Measurements from ENCODE around the gene HIPK2. TPM values are rescaled to one million over a fixed set of nuclear protein-coding genes. Genes with fewer than 3 reads are reported as not detected.

The HIPK2 gene
- total and polyA plus RNA-seq, 10 of the 15 experiments (the other 5 are each of a cell fraction or from before 2014, with no cell fraction given): 1.7 to 39.0 (median 9.4) TPM

- TF ChIP-seq EZH2 (IDR thresholded peaks at IDR 0.05; ENCODE audit: borderline replicate concordance, control insufficient read depth, low read depth, low read length) (no peak), NBN (IDR thresholded peaks at IDR 0.05) (0 out of 2 replicates have a peak, but pooled peaks have one; percentile 28), SMARCA5 (IDR thresholded peaks at IDR 0.05) (no peak), RBBP5 (conservative IDR thresholded peaks at IDR 0.05) (no peak), USF1 (IDR thresholded peaks at IDR 0.05; ENCODE audit: borderline replicate concordance, extremely low read length, insufficient read depth, low read depth, low read length) (no peak), TBL1XR1 (IDR thresholded peaks at IDR 0.05; ENCODE audit: low read depth, low read length) (no peak; the same call in 1 of the 2 replicates), HCFC1 (IDR thresholded peaks at IDR 0.05; ENCODE audit: low read length) (no peak), MYB (IDR thresholded peaks at IDR 0.05; ENCODE audit: borderline replicate concordance, low read depth, low read length) (no peak), MTA3 (IDR thresholded peaks at IDR 0.05; ENCODE audit: borderline replicate concordance, low read length) (no peak), ZNF207 (IDR thresholded peaks at IDR 0.05; ENCODE audit: borderline replicate concordance) (no peak), EP300 (IDR thresholded peaks at IDR 0.05; ENCODE audit: borderline replicate concordance in 1 of 2, control insufficient read depth in 1 of 2, low read depth in 2 of 2, low read length in 2 of 2) (peak in 1 of 2 experiments; percentile 42; a peak in 2 of 4 replicates), PKNOX1 (IDR thresholded peaks at IDR 0.05) (no peak), CBFB (IDR thresholded peaks at IDR 0.05; ENCODE audit: low read depth) (no peak), CHD1 (IDR thresholded peaks at IDR 0.05; ENCODE audit: low read depth, low read length) (no peak), MYC (IDR thresholded peaks at IDR 0.05; ENCODE audit: insufficient read depth, insufficient read length, insufficient replicate concordance, low read length, severe bottlenecking) (no peak), RAD51 (IDR thresholded peaks at IDR 0.05) (no peak), SRF (IDR thresholded peaks at IDR 0.05; ENCODE audit: low read depth in 2 of 2, low read length in 2 of 2) (no peak), BMI1 (IDR thresholded peaks at IDR 0.05; ENCODE audit: borderline replicate concordance) (no peak), ESRRA (IDR thresholded peaks at IDR 0.05; ENCODE audit: low read length) (no peak)
These were observed 94.5 kb downstream of the HIPK2 start (continued) for GRCh38 chr7:139683137-139683921.

All from GM12878 (cell line).